GM18951 (cell line): ENCODE measurements around the gene GAPVD1.
"Not testable (repeated sequence)": the region's sequence is repeated elsewhere in the genome, so short reads cannot be mapped to it uniquely, and the experiment has no call there.

ENCODE experiments used
- POLR2A ChIP-seq: IDR thresholded peaks from 4 replicates; pipeline ENCODE4 v1.6.1; 2011; ENCODE audit warnings: mild to moderate bottlenecking; ENCODE audit not compliant: insufficient read length, insufficient read depth; ENCODE audit errors: extremely low read depth
- in situ Hi-C: fragments of 300-500 bp; cut with MboI; formaldehyde crosslinking; loops from one replicate; pipeline ENCODE4 v1.12.0; 2022; ENCODE audit warnings: low sequenced_read_pairs, mixed read lengths, inconsistent platforms; ENCODE audit not compliant: unreplicated experiment

The GAPVD1 gene

GRCh38 chr9:125268394-125269013 lies 6.9 kb downstream of the GAPVD1 start:
- TF ChIP-seq POLR2A = no peak
- in situ Hi-C loops = no loop called here

- TF ChIP-seq POLR2A = no peak
- in situ Hi-C loops = no loop called here
Measured at GRCh38 chr9:125269014-125269397, 7.4 kb downstream of the GAPVD1 start.

- in situ Hi-C loops = no loop called here
- TF ChIP-seq POLR2A = no peak
Measured at GRCh38 chr9:125271081-125271480, 9.5 kb downstream of the GAPVD1 start.

DNA sequence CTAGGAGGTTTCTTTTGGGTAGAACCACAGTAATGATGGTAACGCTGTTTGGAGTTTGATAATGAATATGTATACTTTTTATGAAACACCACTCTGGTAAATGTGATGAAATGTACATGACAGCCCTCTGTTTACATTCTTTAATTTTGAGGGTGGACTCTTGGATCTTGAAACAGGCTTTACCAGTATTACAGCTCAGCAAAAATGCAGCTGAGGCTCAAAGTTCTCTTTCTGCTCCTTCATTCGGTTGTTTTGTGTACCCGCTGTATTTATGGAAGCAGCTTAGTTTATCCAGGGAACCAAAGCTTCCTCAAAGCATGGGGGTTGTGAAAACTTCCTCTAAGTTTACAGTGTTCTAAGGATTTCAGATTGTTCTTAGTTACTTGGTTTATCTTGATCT lies 11.1 kb downstream of the GAPVD1 start:
- in situ Hi-C loops = no loop called here
- no peak for TF ChIP-seq POLR2A

GRCh38 chr9:125276771-125277170 lies 15.1 kb downstream of the GAPVD1 start:
- TF ChIP-seq POLR2A = no peak
- in situ Hi-C loops = no loop called here

DNA sequence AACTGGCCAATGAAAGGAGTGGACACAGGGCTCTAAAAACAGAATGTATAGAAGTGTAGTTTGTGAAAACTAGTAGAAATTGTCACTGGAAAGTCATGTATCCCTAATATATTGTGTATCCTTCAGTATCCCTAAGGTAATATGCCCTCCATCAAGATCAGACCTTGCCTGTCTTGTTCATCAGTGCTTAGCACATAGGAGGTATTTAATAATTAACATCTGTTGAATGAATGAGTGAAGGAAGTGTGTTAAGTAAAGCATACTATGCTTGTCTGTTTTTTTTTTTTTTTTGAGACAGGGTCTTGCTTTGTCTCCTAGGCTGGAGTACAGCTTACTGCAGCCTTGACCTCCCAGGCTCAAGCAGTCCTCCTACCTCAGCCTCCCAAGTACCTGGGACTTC lies 15.8 kb downstream of the GAPVD1 start:
- TF ChIP-seq POLR2A = no peak
- in situ Hi-C loops = no loop called here

DNA sequence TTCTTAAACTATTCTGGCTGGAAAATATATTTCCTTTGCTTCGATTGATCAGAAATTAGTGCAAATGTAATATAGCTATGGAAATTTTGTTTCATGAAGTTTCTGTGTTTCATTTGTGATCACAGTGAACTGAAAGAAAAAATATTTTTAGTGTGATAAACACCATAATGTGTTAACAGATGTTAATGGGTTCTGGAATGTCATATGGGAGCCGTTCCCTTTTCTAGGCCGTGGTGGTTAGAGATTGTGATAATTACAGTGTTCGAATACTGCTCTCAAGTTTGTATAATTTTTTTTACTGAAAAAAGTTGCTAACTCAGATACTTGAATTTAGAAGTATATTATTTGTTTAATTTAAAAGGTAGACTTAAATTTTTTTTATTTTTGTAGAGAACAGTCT lies 19.3 kb downstream of the GAPVD1 start:
- TF ChIP-seq POLR2A = no peak
- in situ Hi-C loops = no loop called here

GRCh38 chr9:125284855-125285254 lies 23.2 kb downstream of the GAPVD1 start:
- in situ Hi-C loops = no loop called here
- TF ChIP-seq POLR2A = no peak

DNA sequence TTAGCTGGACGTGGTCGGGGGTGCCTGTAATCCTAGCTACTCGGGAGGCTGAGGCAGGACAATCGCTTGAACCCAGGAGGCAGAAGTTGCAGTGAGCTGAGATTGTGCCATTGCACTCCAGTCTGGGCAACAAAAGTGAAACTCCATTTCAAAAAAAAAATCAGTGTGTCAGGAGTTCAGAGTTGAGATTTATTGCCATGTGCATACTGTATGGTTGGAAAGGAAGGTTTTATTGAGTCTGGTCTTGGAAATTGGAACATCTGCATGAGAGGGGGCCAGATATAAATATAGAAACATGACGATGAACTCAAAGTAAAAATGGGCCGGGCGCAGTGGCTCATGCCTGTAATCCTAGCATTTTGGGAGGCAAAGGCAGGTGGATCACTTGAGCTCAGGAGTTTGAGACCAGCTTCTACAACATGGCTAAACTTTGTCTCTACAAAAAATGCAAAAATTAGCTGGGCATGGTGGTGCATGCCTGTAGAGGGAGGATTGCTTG lies 25.4 kb downstream of the GAPVD1 start:
- in situ Hi-C loops = not testable (repeated sequence)

- in situ Hi-C loops = no loop called here
- TF ChIP-seq POLR2A = no peak
Measured at GRCh38 chr9:125293134-125293533, 31.5 kb downstream of the GAPVD1 start.

DNA sequence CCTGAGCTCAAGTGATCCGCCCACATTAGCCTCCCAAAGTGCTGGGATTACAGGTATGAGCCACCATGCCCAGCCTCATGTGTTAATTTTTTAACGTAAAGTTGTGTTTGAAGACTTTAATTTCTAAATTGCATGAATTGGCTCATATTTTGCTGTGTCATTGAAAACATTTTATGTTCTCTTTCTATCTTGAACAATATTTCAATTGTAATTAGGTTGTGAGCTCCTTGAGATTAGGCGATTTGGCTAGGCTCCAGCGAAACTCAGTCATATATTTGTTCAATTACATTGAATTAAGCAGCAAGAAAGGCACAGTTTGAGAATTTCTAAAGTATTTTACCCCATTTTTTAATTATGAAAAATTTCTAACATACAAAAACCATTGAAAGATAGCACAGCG lies 34.0 kb downstream of the GAPVD1 start:
- in situ Hi-C loops = no loop called here
- no peak for TF ChIP-seq POLR2A

DNA sequence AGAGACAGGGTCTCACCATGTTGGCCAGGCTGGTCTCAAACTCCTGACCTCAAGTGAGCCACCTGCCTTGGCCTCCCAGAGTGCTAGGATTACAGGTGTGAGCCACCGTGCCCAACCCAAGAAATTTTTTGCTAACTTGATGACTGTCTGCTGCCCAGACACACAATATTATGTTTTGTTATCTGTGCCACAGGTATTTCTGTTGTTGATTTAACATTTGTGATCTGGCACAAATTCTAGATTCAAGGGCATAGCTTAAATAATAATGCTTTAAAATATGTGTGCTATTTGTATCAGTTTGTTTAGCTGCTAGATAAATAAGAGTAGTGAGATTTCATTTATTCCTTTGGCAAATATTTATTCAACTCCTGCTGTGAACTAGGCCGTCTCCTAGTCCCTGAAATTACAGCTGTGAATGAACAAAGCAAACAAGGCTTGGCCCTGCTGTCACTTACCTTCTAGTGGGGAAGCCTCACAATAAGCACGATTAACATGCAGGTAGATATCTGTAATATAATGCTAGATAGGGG lies 35.3 kb downstream of the GAPVD1 start:
- in situ Hi-C loops = no loop called here
- no peak for TF ChIP-seq POLR2A

GRCh38 chr9:125297917-125298316 lies 36.3 kb downstream of the GAPVD1 start:
- TF ChIP-seq POLR2A = no peak
- in situ Hi-C loops = no loop called here

DNA sequence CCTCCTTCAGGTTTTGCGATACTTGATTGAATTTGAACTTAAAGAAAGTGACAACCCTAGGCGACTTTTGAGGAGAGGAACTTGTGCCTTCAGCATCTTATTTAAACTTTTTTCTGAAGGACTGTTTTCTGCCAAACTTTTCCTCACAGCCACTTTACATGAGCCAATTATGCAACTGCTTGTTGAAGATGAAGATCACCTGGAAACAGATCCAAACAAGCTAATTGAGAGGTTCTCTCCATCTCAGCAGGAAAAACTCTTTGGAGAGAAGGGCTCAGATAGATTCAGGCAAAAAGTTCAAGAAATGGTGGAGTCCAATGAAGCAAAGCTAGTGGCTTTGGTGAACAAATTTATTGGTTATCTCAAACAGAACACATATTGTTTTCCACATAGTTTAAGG lies 40.6 kb downstream of the GAPVD1 start:
- in situ Hi-C loops = no loop called here
- TF ChIP-seq POLR2A = no peak

DNA sequence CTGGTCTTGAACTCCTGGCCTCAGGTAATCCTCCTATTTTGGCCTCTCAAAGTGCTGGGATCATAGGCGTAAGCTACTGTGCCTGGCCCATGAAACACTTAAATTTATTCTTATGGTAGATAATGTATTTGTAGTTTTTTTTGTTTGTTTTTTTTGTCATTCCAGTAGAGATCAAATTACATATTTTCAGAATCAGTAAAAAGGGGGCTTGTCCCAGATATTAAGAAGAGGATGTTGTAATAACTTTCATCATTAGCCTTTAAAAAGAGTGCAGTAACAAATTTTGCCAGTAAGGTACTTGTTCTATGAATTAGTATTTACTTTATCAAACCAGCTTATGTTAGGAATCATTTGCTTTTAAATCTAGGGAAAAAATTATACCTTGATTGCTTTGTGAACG lies 42.6 kb downstream of the GAPVD1 start:
- in situ Hi-C loops = no loop called here
- TF ChIP-seq POLR2A = no peak
